ENCODE results near the gene GSE1.
A peak's percentile ranks its signal among the peaks of the same experiment; 100 is the strongest.
"Not testable (repeated sequence)": the region's sequence is repeated elsewhere in the genome, so short reads cannot be mapped to it uniquely, and the experiment has no call there.

Gene GSE1

DNA sequence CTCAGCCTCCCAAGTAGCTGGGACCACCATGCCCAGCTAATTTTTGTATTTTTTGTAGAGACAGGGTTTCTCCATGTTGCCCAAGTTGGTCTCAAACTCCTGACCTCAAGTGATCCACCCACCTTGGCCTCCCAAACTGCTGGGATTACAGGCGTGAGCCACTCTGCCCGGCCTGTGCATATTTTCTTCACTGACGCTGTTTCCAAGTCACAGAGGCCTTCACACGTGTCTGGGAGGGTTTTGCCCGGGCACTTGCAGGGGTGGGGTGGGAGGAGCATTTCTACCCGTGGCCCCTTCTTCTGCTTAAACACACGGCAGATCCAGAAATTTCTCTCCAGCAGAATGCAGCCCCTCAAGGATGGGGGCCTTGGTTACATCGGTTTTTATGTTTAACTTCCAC lies 20.8 kb upstream of the GSE1 start:
- not testable (repeated sequence) for DNase-seq

- DNase-seq: peak; percentile 56
These were observed 20.2 kb upstream of the GSE1 start for GRCh38 chr16:85592700-85593493.

- DNase-seq: no peak
These were observed 19.5 kb upstream of the GSE1 start for GRCh38 chr16:85593494-85594221.

DNA sequence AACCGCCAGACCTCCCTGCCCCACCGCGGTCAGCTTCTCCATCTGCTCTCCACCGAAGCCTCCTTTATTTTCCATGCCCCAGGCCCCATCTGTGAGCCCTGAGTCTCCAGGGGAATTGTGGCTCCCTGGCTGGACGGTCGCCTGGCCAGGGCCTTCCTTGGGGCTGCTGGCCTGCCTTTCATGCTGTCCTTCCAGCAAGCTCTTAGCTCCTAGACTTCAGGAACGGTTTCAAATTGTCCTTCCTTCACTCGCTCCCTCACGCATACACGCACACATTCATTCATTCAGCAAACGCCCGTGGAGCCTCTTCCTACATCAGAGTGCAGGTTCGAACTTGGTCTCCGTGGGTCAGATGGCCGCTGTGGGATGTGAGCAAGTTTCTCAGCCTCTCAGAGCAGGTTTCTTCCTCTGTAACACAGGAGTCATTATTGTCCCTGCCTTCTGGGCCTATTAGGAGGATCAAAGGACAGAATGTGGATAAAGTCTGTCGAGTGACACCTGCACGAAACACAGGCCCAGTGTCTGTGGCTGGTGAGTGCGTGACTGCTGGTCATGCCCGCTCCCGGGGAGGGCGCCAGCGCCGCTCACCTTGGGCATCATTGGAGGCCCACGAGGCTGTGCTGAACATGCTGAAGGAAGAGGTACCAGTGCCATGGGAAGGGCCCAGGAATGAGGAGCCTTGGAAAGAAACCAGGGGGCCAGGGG lies 18.7 kb upstream of the GSE1 start:
- DNase-seq: no peak

GRCh38 chr16:85594978-85595661 lies 18.0 kb upstream of the GSE1 start:
- DNase-seq: no peak

DNA sequence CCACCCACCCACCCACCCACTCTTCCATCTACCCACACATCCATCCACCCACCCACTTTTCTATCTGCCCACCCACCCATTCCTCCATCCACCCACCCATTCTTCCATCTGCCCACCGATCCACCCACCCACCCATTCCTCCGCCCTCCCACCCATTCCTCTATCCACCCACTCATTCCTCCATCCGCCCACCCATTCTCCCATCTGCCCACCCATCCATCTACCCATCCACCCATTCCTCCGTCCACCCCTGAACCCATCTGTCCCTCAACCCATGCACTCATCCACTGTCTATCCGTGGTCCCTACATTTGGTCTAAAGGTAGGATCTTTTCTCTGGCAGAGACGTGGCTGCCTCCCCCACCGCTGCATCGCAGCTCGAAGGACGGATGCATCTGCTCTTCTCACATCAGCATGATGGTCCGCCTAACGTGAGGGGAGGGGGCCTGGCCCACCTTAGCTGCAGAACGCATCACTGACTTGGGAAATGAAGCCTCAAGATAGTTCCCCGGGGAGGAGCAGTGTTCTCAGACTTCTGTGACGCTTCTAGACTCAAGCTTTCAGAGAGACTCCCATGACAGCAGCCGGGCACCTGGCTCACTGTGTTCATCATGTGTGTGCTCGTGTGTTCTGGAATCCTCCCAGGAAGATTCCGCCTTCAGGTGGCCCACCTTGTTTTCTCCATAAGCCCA lies 17.2 kb upstream of the GSE1 start:
- DNase-seq: no peak

- no peak for DNase-seq
These were observed 15.0 kb upstream of the GSE1 start for GRCh38 chr16:85598141-85598540.

DNA sequence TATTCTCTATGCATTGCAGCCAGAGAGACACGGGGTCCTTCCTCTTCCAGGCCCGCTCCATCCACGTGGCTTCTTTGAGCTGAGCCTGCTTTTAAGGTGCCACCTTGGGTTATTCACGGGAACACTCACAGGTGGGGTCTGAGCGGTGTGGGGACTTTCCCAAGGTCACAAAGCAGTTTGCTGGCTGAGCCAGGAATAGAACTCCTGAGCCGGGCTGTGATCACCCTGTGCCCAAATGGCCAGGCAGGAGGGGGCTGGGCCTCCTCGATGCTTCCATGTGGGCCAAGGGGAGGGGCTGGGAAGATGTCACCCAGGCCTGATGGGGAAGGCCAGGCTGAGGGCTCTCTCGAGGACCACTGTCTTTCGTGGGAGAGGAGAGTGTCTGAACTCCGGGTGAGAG lies 13.0 kb upstream of the GSE1 start:
- no peak for DNase-seq

GRCh38 chr16:85600530-85601271 lies 12.4 kb upstream of the GSE1 start:
- DNase-seq: no peak

GRCh38 chr16:85601272-85601639 lies 11.9 kb upstream of the GSE1 start:
- no peak for DNase-seq

GRCh38 chr16:85601730-85602401 lies 11.3 kb upstream of the GSE1 start:
- DNase-seq: no peak

- no peak for DNase-seq
These were observed 10.5 kb upstream of the GSE1 start for GRCh38 chr16:85602402-85603202.

DNA sequence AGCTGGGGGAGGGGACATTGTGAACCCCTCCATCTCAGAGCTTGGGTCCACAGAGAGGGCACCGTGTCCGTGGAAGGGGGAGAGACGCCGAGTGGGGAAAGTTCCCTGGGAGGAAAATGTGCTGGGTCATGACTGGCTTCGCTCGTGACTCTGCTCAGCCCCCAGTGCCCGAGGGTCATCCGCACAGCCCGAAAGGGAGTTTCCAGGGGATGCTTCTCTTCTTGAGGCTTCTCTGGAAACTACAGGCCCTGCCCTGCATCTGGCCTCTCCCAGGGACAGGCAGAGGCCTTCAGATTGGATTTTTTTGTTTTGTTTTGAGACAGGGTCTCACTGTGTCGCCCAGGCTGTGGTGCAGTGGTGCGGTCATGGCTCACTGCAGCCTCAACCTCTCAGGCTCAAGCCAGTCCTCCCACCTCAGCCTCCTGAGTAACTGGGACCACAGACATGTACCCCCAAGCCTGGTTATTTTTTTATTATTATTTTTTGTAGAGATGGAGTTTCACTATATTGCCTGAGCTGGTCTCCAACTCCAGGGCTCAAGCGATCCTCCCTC lies 9.8 kb upstream of the GSE1 start:
- DNase-seq: no peak

DNA sequence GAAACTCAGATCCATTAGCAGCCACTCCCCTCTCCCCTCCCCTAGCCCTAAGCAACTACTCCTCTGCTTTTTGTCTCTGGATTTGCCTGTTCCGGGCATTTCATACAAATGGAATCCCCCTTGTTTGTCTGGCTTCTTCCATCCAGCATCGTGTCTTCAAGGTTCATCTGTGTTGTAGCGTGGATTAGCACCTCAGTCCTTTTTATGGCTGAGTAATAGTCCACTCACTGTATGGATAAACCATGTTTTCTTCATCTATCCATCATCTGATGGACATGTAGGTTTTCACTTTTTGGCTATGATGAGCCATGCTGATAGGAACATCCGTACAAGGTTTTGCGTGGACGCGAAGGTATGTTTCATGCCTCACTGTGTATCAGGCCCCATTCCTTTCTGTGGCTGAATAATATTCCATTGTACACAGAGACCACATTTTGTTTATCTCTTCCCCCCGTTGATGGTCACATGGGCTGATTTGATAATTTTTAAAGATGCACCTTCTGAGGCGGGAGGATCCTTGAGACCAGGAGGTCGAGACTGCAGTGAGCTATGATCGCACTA lies 8.9 kb upstream of the GSE1 start:
- no peak for DNase-seq

DNA sequence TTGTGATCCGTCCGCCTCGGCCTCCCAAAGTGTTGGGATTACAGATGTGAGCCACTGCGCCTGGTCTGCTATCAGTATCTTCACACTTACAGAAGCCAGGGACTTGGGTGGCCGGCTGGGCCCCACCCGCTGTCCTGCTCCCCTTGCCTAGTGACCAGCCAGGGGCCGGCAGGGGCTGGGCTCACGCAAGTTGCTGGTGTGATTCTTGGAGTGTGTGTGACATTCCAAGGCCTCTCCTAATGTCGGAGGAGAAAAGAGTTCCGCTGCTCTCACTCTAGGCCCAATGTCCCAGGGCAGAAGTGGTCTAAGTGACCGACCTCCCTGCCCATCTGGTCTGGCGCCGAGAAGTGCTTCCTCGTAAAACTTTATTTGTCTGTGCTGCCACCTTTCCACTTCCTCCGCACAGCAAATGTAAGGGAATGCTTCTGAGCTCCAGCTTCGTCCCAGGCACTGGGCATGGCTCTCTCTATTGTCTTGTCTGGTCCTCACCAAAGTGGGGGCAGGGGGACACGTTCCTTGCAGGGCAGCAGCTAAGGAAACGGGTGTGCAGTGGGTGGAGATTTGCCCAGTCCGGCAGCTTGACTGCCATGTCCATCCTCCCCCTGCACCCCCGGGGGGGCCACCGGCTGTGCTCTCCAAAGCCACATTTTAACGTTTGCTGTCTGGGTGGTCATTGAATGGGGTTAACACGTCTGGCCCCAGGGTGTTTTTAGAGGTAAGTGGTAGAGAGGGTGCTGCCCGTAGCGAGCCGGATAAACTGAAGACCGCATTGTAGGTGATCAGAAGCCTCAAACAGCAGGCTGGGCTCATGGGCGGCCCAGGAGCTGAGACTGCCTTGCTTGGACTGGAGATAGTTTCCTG lies 7.8 kb upstream of the GSE1 start:
- no peak for DNase-seq

DNA sequence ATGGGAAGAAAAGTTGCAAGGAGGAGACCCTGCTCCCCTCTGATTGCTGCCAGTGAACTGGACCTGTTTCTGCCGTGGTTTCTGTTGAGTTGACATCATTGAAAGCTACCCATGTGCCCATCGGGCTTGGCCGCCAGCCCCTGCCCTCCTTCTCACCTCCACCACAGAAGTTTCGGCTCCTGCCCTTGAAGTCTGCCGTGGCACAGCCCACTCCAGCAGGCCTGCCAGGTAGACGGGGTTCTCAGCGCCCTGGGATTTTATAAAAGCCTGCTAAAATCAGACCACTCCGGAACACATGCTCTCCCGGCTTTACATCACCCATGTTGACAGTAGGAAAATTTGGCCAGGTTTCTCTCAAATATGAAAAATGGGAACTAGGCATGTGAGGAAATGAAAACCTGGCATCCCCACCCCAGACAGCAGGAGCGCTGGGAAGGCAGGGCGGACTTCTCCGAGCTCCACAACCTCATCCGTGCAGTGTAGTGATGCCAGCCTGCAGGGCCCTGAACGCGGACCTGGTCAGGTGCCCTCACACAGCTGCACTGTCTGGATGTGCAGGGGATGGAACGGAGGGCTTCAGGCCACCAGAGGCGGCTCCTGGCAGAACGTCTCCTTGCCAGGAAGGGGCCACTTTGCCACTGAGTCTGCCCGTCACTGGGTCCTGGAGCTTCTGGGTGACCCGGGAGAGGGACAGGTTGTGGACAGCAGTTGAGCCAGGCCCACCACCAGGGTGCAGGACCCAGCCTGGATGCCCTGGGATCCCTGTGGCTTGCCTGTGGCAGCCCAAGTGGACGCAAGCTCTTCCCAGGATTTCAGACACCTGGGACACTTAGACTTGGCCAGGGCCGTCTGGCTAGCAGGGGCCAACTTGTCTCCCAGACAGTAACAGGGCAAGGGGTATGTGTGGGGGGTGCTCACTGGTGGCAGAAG lies 6.9 kb upstream of the GSE1 start:
- DNase-seq: no peak

- DNase-seq: no peak
These were observed 6.2 kb upstream of the GSE1 start for GRCh38 chr16:85606904-85607303.

DNA sequence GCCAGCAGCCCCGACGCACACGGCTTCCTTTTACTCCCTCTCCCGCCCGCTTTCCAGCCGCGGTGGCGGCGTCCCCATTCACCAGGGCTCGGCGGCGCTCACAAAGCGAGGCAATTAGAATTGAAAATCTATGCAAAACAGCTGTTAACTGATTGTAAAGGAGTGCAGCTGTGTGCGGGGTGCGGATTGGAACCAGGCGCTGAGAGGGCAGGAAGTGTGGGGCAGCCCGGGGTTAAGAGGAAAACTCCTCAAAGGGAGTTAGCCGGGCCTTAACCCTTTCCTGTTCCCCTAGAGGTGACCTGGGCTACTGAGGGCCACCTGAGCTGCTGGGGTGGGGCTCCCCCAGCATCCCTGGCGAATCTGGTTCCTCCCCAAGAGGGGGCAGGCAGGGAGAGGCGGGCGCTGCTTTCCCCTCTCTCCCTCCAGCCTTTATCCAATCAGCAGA lies 5.8 kb upstream of the GSE1 start:
- DNase-seq: no peak
